ENCODE measurements around the gene PDE4A. TPM values are rescaled to one million over a fixed set of nuclear protein-coding genes. Genes with fewer than 3 reads are reported as not detected.
"Not testable (repeated sequence)": the region's sequence is repeated elsewhere in the genome, so short reads cannot be mapped to it uniquely, and the experiment has no call there.

PDE4A gene
- total RNA-seq, 1 donor from 2014 or later: 1.8 TPM

DNA sequence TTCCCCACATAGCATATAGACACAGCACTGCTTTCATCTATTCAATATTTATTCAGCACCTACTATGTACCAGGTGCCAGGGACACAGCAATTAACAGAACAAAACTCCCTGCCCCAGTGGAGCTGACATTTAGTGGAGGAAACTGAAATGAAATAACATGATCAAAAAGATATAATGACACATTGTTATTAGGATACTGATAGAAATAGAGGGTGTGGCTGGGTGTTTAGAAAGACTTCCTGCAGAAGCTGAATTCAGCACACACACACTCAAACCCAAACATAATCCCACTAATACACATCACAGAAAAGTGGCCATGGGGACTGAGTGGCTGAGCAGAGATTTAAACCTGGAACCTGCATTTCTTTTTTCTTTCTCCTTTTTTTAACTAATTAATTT, 13.2 kb upstream of the PDE4A start:
- Histone ChIP-seq H3K27me3 (ENCODE audit: control insufficient read depth, insufficient read depth, low read length) (peaks cover 23% of the 10 kb centered on the region), H3K36me3 (ENCODE audit: control insufficient read depth, insufficient read depth, low read length) (no peaks in the 10 kb centered on the region), H3K4me3 (ENCODE audit: low read depth, low read length) (no peak overlapping the region)
- DNase-seq (ENCODE audit: low read depth): no peak
- TF ChIP-seq, protein P1, sequence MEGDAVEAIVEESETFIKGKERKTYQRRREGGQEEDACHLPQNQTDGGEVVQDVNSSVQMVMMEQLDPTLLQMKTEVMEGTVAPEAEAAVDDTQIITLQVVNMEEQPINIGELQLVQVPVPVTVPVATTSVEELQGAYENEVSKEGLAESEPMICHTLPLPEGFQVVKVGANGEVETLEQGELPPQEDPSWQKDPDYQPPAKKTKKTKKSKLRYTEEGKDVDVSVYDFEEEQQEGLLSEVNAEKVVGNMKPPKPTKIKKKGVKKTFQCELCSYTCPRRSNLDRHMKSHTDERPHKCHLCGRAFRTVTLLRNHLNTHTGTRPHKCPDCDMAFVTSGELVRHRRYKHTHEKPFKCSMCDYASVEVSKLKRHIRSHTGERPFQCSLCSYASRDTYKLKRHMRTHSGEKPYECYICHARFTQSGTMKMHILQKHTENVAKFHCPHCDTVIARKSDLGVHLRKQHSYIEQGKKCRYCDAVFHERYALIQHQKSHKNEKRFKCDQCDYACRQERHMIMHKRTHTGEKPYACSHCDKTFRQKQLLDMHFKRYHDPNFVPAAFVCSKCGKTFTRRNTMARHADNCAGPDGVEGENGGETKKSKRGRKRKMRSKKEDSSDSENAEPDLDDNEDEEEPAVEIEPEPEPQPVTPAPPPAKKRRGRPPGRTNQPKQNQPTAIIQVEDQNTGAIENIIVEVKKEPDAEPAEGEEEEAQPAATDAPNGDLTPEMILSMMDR (IDR thresholded peaks at IDR 0.05; ENCODE audit: insufficient read depth, low read length, poor library complexity, severe bottlenecking): no peak

DNA sequence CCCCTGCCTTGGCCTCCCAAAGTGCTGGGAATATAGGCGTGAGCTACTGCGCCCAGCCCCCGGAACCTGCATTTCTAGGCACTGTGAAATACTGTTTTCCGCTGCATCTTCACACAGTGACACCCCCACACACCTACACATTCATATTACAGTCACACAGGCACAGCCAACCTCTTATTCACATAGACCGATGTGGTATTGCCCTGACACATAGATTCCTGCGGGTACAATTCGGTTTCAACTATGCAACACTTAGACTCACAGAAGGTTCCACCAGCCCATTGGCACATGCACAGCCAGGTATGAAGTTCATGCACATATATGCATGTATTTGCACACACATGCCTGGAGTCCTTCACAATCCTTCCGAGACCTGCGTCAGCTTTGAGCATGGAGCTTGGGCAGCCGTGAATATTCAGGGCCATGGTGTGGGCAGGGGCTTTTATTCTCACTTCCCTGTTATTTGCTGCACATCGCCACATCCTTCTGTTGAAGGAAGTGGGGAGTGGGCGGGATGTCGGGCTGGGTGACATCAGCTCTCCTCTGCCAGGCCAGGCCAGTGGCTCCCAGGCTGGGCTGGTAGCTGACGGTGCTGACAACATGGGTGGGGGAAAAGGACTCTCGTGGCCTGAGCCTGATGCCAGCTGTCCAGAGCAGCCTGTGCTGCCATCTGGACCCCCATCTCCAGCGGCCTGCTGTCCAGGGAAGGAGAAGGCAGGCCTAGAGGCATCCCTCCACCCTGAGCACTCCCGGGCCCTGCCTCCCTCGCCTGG, 11.6 kb upstream of the PDE4A start:
- H3K36me3 ChIP-seq (ENCODE audit: control insufficient read depth, insufficient read depth, low read length): no peaks in the 10 kb centered on the region
- H3K4me3 ChIP-seq (ENCODE audit: low read depth, low read length): no peak overlapping the region
- no peak for DNase-seq (ENCODE audit: low read depth)
- TF ChIP-seq, protein P1 (IDR thresholded peaks at IDR 0.05; ENCODE audit: insufficient read depth, low read length, poor library complexity, severe bottlenecking): no peak
- H3K27me3 ChIP-seq (ENCODE audit: control insufficient read depth, insufficient read depth, low read length): peaks cover 23% of the 10 kb centered on the region

DNA sequence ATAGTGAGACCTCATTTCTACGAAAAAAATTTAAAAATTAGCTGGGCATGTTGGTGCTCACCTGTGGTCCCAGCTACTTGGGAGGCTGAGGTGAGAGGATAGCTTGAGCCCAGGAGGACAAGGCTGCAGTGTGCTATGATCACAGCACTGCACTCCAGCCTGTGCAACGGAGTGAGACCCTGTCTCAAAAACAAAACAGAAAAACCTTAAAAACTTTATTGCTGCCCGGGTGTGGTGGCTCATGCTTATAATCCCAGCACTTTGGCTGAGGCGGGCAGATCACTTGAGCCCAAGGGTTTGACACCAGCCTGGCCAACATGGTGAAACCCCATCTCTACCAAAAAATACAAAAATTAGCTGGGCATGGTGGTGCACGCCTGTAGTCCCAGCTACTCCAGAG, 9.1 kb upstream of the PDE4A start:
- DNase-seq (ENCODE audit: low read depth): not testable (repeated sequence)

DNA sequence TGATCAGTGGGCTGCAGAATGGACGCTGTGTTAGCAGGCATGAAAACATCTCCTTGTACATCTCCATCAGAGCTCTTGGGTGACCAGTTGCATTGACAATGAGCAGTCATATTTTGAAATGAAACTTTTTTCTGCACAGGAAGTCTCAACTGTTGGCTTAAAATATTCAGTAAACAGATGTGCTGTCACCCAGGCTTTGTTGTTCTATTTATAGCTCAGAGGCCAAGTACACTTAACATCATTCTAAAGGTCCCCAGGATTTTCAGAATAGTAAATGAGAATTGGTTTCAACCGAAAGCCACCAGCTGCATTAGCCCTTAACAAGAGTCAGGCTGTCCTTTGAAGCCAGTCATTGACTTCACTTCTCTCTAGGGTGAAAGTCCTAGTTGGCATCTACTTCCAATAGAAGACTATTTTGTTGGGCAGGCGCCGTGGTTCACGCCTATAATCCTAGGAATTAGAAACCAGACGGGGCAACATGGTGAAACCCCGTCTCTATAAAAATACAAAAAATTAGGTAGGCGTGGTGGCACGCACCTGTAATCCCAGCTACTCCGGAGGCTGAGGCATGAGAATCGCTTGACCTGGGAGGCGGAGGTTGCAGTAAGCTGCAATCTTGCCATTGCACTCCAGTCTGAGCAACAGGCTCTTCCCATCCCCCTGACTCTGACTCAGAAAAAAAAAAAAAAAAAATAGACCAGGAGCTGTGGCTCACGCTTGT, 7.9 kb upstream of the PDE4A start:
- TF ChIP-seq, protein P1 (IDR thresholded peaks at IDR 0.05; ENCODE audit: insufficient read depth, low read length, poor library complexity, severe bottlenecking): no peak
- no peak for DNase-seq (ENCODE audit: low read depth)
- H3K36me3 ChIP-seq (ENCODE audit: control insufficient read depth, insufficient read depth, low read length): no peaks in the 10 kb centered on the region
- no peak overlapping the region for H3K4me3 ChIP-seq (ENCODE audit: low read depth, low read length)
- peaks cover 20% of the 10 kb centered on the region for H3K27me3 ChIP-seq (ENCODE audit: control insufficient read depth, insufficient read depth, low read length)

More for the DNA sequence above, 9.1 kb upstream of the PDE4A start:
- H3K4me3 ChIP-seq (ENCODE audit: low read depth, low read length); H3K36me3 ChIP-seq (ENCODE audit: control insufficient read depth, insufficient read depth, low read length): not testable (repeated sequence)
- peaks cover 12% of the 10 kb centered on the region for H3K27me3 ChIP-seq (ENCODE audit: control insufficient read depth, insufficient read depth, low read length)

DNA sequence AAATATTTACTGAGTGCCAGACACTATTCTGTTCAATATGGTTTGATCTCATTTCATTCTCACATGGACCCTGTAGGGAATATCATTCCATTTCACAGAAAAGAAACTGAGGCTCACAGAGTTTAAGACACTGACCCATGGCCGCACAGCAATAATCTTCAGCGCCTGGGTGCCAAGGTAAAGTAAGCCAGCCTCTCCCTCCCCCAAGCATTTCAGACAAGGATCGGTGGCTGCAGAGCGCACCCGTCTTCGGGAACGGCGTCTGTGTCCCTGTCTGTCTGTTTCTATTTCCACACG, 4.3 kb upstream of the PDE4A start:
- peak overlapping the region; percentile 50 for H3K4me3 ChIP-seq (ENCODE audit: low read depth, low read length)
- H3K27me3 ChIP-seq (ENCODE audit: control insufficient read depth, insufficient read depth, low read length): peaks cover 52% of the 10 kb centered on the region
- TF ChIP-seq, protein P1 (IDR thresholded peaks at IDR 0.05; ENCODE audit: insufficient read depth, low read length, poor library complexity, severe bottlenecking): no peak
- no peak for DNase-seq (ENCODE audit: low read depth)
- H3K36me3 ChIP-seq (ENCODE audit: control insufficient read depth, insufficient read depth, low read length): no peaks in the 10 kb centered on the region

DNA sequence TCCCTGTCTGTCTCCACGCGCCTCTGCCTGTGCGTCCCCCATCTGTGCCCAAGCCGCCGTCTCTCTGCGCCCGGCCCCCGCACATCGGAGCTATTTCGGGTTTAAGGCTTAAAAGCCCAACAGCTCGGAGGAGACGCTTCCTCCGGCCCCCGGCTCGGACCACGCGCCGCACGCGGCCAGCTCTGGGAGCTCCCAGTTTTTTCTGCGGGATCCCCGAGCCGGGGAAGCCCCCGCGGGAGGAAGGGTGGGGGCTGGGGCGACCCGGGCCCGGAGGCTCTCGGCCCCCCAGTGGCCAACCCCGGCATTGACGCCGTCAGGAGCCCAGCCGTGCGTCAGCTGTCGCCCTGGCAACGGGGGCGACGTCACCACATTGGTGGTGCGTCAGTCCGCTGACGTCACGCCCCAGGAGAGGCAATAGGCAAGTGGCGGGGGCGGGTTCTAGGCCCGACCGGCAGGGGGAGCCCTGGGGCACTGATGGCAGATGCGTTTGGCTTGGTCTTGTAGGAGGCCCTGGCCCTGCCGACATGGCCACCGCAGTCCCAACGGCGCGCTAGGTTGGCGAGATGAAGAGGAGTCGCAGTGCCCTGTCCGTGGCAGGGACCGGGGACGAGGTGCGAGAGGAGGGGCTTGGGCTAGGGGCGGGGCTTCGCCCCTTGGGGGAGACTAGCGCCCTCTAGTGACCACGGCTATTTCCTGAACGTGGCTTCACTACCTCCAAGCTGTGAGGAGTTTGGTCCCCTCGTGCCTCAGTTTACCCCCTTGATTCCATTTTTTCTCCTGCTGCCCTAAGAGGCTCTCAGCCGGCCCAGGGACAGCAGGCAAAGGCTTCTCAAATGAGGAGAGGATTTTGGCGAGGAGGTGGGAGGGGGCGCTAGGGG, 3.7 kb upstream of the PDE4A start:
- DNase-seq (ENCODE audit: low read depth): no peak
- H3K4me3 ChIP-seq (ENCODE audit: low read depth, low read length): peak overlapping the region; percentile 50
- H3K27me3 ChIP-seq (ENCODE audit: control insufficient read depth, insufficient read depth, low read length): peaks cover 57% of the 10 kb centered on the region
- H3K36me3 ChIP-seq (ENCODE audit: control insufficient read depth, insufficient read depth, low read length): no peaks in the 10 kb centered on the region
- TF ChIP-seq, protein P1 (IDR thresholded peaks at IDR 0.05; ENCODE audit: insufficient read depth, low read length, poor library complexity, severe bottlenecking): peak; percentile 70
